Measurements from ENCODE around the gene IL1RAP.

GRCh38 chr3:190596349-190597285, 82.7 kb downstream of the IL1RAP start:
- TF ChIP-seq, protein P1, sequence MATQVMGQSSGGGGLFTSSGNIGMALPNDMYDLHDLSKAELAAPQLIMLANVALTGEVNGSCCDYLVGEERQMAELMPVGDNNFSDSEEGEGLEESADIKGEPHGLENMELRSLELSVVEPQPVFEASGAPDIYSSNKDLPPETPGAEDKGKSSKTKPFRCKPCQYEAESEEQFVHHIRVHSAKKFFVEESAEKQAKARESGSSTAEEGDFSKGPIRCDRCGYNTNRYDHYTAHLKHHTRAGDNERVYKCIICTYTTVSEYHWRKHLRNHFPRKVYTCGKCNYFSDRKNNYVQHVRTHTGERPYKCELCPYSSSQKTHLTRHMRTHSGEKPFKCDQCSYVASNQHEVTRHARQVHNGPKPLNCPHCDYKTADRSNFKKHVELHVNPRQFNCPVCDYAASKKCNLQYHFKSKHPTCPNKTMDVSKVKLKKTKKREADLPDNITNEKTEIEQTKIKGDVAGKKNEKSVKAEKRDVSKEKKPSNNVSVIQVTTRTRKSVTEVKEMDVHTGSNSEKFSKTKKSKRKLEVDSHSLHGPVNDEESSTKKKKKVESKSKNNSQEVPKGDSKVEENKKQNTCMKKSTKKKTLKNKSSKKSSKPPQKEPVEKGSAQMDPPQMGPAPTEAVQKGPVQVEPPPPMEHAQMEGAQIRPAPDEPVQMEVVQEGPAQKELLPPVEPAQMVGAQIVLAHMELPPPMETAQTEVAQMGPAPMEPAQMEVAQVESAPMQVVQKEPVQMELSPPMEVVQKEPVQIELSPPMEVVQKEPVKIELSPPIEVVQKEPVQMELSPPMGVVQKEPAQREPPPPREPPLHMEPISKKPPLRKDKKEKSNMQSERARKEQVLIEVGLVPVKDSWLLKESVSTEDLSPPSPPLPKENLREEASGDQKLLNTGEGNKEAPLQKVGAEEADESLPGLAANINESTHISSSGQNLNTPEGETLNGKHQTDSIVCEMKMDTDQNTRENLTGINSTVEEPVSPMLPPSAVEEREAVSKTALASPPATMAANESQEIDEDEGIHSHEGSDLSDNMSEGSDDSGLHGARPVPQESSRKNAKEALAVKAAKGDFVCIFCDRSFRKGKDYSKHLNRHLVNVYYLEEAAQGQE (IDR thresholded peaks at IDR 0.05; ENCODE audit: unreplicated experiment), result no peak
- TF ChIP-seq CTCF (conservative IDR thresholded peaks at IDR 0.05; ENCODE audit: low read depth in 2 of 2) (no peak), POLR2AphosphoS5 (IDR thresholded peaks at IDR 0.05; ENCODE audit: low read depth) (no peak)
